ENCODE measurements around the gene BUD13.
A peak's percentile ranks its signal among the peaks of the same experiment; 100 is the strongest.

Gene BUD13

GRCh38 chr11:116742104-116742503 lies 30.7 kb downstream of the BUD13 start:
- no peak for DNase-seq

GRCh38 chr11:116740741-116741140 lies 32.0 kb downstream of the BUD13 start:
- DNase-seq = no peak

- DNase-seq = no peak
Measured at GRCh38 chr11:116738975-116739374, 33.8 kb downstream of the BUD13 start.

- DNase-seq = no peak
Measured at GRCh38 chr11:116736763-116737162, 36.0 kb downstream of the BUD13 start.

- no peak for DNase-seq
Measured at GRCh38 chr11:116733969-116734508, 38.7 kb downstream of the BUD13 start.

DNA sequence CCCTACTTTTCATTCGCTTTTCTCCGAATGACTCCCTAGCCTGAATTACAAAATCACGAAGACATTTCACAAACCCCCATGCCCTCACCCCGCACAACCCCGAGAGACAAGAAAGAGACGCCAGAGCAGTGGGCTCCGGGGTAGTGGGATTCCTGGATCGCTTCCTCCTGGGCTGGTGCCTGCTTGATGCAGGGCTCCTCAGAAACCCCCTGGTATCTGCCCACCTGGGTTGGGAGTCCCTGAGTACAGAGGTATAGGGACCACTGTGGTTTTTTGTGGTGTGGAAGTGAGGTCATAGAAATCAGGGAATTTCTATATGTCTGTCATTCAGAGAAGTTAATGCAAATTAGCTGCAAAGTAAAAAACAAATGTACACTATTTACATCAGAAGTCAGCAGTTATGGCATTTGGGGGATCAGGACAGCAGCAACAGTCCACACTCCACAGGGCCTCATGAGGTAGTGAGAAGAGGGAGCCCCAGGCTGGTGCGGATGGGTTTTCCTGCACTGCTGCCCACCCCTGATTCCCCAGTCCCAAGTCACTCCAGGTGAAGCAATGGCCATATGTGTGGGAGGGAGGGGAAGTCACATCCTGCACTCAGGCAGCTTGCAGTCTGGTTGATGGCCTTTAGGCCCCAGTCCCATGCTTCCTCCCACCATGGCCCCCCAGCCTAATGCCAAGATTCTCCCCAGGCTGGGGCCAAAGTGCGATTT lies 39.6 kb downstream of the BUD13 start:
- DNase-seq = no peak

DNA sequence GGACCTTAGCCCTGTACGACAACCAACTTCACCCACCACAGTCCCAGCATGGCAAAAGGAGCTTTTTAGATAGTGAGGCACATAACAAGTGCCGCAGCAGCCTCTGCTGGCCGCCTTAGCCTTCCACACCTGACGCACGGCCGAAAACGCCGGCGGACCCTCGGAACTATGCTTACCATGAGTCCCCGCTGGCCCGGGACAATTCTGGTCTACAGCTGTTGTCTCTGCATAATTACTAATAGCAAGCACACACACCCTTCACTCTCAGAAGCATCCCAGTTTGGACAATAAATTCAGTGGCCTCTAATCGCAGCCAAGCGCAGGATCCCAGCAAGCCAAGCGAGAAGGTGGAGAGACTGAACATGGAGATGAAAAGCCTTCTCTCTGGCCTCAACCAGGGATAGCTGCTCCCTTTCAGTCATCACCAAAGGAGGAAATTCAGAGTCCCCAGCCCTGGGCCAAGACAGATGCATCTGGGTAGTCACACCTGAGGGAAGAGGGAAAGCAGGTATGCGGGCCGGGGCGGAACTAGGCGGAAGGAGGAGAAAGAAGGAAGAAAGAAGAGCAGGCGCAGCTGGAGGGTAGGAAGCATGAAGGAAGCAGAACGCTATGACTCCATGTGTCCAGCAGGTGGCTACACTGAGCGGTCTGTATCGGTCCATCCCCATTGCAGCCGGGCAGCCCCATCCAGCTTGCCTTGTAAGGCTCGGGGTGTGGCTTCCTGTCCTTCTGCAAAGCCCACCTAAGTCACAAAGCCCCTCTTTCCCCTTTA lies 40.3 kb downstream of the BUD13 start:
- peak; percentile 74 for DNase-seq

- no peak for DNase-seq
Measured at GRCh38 chr11:116731821-116732220, 41.0 kb downstream of the BUD13 start.

DNA sequence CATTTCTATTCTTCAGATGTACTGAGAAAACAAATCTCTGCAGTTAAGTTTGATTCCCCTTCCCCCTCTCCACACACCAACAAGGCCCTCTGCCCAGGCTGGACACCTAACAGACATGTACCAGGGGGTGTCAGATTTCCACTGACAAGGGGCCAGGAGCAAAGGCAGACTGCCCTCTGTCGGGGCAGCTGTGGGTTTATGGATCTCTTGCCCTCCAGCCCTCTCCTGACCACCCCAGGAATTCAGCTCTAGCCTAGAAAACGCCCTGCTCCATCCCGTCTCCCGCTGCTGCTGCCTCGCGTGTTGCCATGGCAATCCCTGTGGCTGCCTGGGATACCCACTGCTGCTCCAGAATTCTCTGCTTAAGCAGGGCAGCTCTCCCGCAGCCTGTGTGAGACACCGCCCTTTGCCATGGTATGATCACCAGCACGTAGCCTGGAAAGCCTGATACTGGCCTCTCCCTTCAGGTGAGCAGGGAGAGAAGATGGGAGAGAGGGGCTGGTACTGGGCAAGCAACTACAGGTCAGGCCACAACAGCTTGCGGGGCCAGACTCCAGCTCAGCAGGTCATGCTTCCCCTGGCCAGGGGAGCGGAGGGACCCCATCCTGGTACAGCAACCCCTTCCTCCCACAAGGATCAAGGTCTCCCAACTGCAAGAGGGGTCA lies 41.6 kb downstream of the BUD13 start:
- peak; percentile 39 for DNase-seq

DNA sequence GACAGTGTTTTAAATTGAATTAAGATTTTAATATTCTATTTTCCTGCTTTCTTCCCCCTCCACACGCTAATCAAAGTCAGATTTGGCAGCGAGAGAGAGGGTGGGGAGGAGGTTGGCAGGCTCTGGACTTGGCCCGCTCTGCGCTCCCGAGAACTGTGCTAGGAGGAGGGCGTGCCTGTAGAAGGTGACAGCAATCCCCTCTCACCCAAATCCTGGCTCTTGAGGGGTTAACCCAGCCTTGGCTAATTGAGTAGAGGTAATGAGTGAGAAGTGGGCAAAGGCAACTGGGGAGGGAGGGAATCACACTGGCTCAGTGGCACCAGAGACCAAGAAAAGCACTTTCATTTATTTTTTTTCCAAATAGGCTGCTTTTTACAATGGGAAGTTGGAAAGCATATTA lies 42.2 kb downstream of the BUD13 start:
- no peak for DNase-seq

GRCh38 chr11:116730241-116730561 lies 42.6 kb downstream of the BUD13 start:
- no peak for DNase-seq

DNA sequence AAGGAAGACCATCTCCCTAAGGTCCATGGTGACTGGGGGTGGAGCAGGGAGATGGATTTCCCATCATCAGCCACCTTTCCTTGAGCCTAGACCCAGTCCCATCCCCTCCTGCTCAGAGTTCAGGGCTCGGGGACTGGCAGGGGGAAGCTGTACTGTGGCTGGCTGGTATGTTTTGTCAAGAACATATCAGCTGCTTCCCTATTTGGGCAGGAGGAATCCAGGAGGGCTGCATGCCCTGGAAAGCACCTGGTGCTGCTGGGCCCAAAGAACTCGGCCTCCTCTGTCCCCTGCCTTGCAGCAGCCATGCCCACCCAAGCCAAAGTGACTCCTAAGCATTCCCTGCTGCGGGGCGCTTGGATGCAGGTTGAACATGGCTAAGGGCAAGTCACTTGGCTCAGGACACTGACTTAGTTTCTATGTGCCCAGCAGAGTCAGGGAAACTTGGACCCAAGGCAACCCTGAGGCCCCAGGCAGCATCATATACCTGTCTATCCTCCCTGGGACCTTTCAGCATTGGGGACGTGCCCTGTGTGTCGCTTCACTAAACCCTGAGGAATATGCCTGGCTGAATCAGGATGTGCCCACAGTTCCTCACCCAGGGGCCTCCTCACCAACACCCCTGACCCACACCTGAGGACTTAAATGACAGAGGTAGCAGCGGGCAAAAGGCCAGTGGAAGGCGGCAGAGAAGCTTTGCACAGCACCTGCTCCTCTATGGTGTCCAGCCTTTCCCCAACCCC lies 43.1 kb downstream of the BUD13 start:
- no peak for DNase-seq

DNA sequence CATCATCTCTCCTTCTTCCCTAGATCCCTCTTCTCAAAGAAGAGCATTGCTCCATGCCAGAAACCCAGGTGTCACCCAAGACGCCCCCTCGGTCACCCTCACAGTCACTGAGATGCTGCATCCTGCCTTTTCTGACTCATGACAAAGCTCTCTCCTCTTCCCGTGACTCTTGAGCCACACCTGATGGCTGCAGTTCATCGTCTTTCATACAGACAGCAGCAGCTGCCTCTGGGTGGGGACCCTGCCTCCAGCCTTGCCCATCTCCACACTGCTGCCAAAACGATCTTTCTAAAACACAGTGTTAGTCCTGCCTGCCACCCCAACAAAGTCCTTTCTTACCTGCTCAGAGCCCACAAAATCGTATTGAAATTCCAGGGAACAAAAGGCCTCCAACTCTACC lies 44.8 kb downstream of the BUD13 start:
- no peak for DNase-seq

DNA sequence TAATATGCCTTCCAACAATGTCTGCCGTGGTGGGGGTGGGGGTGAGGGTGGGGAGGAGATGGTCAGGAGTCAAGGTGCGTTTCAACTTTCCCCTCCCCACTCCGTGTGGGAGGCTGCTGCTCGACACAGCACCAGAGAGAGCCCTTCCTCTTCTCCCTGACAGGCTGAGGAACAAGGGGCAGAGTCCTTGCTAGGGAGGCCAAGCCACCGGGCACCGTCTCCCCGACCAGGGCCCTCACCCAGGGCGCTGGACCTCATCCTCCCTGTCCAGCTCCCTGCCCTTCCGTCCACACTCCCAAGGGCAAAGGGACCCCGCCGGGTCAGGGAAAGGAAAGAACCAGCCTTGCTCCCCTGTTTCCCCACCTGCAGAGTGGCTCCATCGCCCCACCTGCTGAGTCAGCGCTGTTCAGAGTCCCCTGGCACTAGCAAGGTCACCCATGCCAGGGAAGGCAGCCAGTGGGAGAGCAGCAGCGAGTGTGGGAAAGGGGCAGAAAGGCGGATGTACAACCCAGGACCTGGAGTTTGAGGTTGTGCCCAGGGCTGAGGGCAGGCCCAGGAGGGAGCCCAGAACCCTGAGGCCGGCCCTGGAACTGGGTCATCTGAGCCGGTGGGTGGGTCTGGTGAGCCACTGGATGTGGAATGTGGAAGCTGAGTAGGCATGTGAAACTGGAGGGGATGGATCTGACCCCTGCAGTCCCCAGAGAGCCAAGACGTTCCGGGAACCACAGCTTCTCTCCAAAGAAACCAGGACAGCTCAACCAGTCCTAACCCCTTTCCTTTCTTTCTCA lies 47.2 kb downstream of the BUD13 start:
- DNase-seq = no peak

DNA sequence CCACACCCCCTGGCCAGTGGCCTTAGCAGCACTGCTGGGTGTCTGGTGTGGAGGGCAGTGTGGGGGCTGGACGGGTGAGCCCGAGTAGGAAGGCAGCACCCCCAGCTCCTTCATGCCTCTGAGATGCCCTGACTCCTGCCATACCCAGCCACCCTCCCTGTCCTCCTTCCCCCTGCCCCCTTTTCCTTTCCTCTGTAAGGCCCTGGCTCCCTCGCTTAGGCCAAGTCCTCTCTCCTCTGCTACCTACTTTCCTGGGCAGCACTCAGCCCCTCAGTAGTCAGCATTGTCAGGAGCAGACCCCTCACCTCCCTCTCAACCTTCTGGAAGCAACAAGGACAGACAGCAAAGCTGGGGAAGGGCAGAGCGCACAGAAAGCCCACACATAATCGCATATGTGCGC lies 48.0 kb downstream of the BUD13 start:
- no peak for DNase-seq

DNA sequence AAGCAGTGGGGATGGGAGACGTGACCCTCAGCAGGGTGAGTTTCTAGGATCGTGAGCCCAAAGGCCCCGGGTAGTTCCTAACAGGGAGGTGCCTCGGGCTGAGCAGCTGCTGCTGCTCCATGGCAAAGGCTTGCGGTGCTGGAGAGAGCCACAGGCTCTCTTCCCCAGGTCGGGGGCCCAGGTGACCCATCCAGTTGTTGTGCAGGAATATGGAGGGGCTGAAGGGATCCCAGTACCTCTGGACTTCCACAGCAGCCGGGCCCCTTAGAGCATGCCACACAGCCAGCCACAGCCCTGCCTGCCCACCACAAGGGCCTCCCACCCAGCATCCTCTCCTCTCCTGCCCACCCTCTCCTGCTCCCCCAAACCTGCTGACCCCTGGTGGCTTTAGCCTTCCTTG lies 49.3 kb downstream of the BUD13 start:
- no peak for DNase-seq

GRCh38 chr11:116721988-116722387 lies 50.8 kb downstream of the BUD13 start:
- no peak for DNase-seq

DNA sequence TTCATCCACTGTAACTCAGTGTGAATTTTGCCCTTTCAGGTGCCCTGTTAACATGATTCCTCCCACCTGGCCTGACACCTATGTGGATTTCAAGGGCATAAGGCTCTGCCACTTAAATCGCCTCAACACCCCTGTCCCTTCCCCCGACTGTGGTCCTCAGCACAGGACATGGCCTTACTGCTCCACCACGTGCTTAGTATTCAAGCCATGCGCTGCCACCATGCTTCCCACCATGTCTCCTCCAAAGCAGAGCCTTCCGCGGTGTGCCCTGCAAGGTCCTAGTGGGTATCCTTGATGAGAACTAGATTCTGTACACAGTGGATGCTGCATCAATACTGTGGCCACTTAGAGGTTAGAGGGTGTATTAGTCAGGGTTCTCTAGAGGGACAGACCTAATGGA lies 51.9 kb downstream of the BUD13 start:
- no peak for DNase-seq

GRCh38 chr11:116718955-116719501 lies 53.8 kb downstream of the BUD13 start:
- DNase-seq = no peak

DNA sequence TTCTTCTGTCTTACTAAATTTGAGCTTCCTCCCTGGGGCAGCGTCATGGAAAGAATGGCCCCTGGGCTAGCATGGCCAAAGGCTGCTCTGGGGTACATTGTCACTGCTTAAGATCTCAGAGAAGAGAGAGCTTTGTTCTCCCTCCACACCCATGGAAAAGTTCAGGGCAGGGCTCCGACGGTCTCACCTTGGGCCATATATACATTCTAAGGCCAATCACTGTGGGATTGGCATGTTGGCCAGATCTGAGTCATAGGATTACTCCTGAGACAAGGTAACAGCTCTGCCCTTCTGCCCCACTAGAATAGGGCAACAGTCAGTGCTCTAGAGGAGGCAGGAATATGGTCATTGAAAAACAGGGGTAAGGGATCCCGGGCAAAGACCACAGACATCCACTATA lies 56.2 kb downstream of the BUD13 start:
- no peak for DNase-seq

DNA sequence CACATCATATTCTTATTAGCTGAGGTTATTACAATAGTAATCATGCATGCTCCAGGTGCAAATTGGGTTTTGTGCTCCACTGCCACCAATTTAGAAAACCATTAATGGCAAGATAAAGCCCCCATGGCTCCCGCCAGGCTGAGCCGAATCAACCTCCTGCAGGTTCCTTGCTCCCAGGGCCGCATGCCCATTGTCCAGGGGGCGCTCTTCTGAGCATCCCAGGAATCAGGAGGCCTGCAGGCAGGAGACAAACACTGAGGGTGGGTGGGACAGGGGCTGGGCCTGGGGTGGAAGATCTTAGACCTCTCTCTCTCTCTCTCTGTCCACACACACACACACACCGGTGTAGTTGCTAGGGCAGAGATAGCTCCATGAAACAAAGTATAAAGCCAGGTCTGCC lies 57.4 kb downstream of the BUD13 start:
- no peak for DNase-seq

DNA sequence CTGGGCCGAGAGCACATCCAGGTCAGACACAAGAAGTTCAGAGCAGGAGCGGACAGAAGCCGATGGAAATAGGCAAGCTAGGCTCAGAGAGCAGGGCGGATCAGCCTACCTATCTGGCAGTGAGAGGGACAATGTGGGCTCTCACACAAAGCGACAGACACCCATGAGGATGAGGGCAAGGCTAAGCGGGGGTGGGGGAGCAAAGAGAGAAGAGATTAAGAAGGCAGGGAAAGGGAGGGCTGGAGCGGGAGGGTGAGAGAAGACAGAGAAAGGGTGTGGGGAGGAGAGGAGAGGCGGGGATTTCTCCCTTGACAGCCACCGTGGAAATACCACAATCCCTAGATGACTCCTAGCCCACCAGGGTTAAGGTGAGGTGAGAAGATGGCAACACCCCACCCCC lies 57.9 kb downstream of the BUD13 start:
- DNase-seq = no peak

All from NCI-H1092 (cell line).